ENCODE data around the gene MYNN.
"Not testable (repeated sequence)": the region's sequence is repeated elsewhere in the genome, so short reads cannot be mapped to it uniquely, and the experiment has no call there.

MYNN gene

DNA sequence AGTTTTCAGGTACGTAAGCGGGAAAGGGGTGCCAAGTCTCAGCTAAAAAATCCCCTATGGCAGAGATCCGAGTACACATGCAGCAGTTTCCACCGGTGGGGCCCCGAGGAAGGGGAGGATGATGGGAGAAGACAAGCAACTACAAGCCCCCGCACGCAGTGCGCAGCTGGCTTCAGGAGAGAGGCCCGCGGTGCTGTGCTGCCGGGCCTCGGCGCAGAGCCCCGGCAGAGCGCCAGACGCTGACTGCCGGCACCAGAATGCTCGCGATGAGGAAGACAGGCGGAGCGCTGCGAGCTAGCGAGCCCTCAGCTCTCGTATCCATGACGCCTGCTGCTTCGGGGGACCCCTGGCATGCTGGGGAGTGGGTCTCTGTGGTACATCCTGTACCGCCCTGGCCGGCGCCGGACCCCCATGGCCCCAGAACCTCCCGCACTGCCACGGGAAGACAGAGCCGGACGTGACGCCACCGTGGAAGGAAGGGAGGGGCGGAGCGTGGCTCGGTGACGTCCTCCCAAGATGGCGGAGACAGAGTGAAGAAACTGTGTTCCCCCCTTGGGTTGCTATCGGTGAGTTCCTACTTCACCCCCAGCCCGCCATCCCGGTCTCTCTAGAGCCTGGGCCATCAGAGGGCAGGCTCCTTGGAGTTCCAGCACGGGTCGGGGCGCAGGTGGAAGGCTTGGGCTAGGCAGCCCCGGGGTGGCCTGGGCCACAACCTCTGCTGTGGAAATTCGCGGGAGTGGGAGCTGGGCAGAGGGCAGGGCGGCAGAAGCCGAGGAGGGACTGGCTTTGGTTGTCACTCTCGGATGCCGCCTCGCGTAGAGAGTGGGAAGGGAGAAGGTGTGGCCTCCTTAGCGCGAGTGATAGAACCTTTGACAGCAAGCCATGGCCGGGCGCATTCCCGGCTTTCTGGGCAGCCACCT lies at the start of gene MYNN:
Gene MYNN (plus strand): TSS at position 500 of the 920 bp plus-strand sequence. CDS start 900 bp downstream, outside the sequence.
- Mint-ChIP-seq H3K27ac (peak within 1 kb of the TSS; percentile 98), H3K27me3 (no peaks in the 10 kb centered on the region), H3K36me3 (peaks cover 28% of the 10 kb centered on the region), H3K9me3 (no peaks in the 10 kb centered on the region), H3K4me1 (peaks cover 39% of the 10 kb centered on the region), H3K4me3 (peak within 1 kb of the TSS; percentile 98)
- peak; percentile 94 for ATAC-seq

DNA sequence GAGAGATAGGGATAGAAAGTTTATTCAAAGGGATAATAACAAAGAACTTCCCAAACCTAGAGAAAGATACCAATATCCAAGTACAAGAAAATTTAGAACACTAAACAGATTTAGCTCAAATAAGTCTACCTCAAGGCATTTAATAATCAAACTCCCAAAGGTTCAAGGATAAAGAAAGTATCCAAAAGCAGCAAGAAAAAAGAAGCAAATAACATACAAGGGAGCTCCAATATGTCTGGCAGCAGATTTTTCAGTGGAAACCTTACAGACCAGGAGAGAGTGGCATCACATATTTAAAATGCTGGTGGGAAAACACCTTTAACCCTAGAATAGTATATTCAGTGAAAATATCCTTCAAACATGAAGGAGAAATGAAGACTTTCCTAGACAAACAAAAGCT lies 41.3 kb upstream of the MYNN start:
- Mint-ChIP-seq H3K27me3 (peaks cover 68% of the 10 kb centered on the region), H3K9me3 (peaks cover 26% of the 10 kb centered on the region)
- H3K27ac Mint-ChIP-seq, H3K36me3 Mint-ChIP-seq, H3K4me1 Mint-ChIP-seq, H3K4me3 Mint-ChIP-seq, ATAC-seq: not testable (repeated sequence)

DNA sequence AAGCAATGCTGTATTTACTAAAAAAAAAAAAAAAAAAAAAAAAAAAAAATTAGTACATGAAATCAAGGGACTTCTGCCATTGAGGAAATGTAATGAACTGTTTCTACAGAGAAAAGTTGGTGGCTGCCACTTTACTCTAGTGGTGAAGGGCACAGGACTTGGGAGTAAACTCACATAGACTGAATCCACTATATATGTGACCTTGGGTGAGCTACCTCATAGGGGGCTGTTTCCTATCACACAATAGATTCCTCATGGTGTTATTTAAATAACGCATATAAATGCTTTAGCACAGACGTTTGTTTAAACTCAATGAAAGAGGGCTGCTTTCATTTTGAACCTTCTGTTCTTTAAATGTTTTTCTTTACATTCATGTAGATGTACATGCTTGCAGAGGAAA lies 34.1 kb upstream of the MYNN start:
- H3K36me3 Mint-ChIP-seq = peaks cover 6% of the 10 kb centered on the region
- no peaks in the 10 kb centered on the region for H3K4me1 Mint-ChIP-seq
- ATAC-seq = no peak
- peaks cover 13% of the 10 kb centered on the region for H3K9me3 Mint-ChIP-seq
- no peak overlapping the region for H3K27ac Mint-ChIP-seq
- peaks cover 18% of the 10 kb centered on the region for H3K27me3 Mint-ChIP-seq
- no peak overlapping the region for H3K4me3 Mint-ChIP-seq

DNA sequence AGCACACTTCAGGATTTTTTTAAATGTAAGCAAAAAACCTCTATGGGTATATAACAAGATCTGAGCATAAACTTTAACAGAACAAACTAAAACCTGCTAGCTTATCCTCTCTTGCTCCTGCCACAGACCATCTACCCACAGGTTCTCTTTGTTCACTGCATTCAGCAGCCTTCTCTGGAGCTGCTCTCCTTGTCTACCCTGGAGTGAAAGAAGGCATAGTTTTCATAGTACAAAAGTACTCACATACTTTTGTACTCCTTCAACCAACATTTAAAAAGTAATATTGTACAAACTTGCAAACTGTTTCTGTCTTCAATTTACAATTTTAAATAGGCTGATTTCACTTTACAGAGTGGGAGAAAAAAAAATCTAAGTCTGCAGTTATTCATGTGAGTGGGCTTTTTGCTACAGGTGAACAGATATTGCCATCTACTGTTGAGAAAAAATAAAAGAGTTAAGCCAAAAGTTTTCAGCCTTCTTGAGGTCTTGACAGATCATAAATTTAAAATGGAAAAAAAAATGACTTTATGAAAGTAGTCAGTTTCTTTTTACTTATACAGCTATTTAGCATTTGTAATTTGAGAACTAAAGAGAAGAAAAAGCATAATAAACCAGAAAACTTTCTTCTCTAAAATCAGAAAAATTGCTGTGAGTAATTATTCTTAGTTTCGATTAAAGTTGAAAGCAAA lies 28.7 kb upstream of the MYNN start:
- Mint-ChIP-seq H3K4me3 (no peak overlapping the region), H3K4me1 (no peaks in the 10 kb centered on the region), H3K27me3 (peaks cover 38% of the 10 kb centered on the region), H3K9me3 (no peaks in the 10 kb centered on the region), H3K36me3 (no peaks in the 10 kb centered on the region), H3K27ac (no peak overlapping the region)
- ATAC-seq = no peak

DNA sequence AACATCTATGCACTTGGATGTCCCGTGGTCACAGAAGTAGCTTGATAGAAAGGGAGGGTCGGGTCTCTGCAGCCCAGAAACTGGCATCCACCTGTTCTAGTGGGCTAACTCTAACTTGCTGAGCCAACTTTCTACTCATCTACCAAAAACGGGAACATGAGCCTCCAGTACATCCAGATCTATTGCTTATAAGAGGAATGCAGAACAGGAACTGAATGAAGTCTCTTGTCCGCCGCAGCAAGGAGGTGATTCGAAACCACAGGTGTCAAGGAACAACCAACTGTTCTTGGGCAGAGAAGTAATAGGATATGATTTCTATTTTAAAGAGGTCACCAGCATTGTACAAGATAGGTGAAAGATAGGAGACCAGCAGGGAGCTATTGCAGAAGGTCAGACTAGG lies 26.3 kb upstream of the MYNN start:
- peaks cover 39% of the 10 kb centered on the region for H3K27me3 Mint-ChIP-seq
- no peak for ATAC-seq
- no peaks in the 10 kb centered on the region for H3K9me3 Mint-ChIP-seq
- H3K27ac Mint-ChIP-seq = no peak overlapping the region
- no peaks in the 10 kb centered on the region for H3K4me1 Mint-ChIP-seq
- no peak overlapping the region for H3K4me3 Mint-ChIP-seq
- no peaks in the 10 kb centered on the region for H3K36me3 Mint-ChIP-seq

DNA sequence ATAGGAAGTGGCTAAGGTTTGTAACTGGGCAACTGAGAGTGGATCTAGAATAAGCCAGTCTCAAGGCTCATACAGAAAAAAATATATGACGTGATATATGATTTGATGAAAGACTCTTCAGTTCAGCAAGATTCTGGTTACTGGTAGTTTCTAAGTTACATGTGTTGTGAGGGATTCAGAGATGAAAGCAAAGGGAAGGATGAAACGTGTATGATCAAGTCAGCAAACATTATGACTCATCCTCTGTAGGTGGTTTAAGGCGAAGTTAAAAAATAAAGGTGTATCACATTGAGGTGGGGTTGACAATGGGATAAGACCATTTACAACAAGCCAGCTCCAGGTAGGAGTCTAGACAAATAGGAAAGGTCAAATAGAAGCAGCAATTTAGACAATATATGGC lies 24.5 kb upstream of the MYNN start:
- Mint-ChIP-seq H3K4me3 (no peak overlapping the region), H3K36me3 (no peaks in the 10 kb centered on the region), H3K27me3 (peaks cover 39% of the 10 kb centered on the region), H3K4me1 (no peaks in the 10 kb centered on the region), H3K27ac (no peak overlapping the region), H3K9me3 (no peaks in the 10 kb centered on the region)
- no peak for ATAC-seq

DNA sequence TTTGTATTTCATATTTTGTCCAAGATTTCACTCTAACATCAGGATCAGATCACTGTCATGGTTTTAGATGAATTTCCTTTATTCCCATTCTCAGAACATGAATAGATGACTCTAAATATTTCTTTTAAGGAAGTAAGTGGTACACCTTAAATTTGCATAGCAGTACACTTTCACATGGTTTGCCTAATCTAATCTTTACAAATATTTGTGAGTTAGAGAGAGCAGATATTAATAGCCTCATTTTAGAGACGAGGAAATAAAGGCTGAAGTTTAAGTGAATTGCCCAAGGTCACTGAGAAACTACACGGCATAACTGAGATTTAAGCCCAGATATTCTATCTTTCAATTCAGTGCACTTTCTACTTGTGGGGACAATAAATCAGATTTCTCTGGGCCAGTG lies 22.5 kb upstream of the MYNN start:
- H3K27me3 Mint-ChIP-seq = peaks cover 39% of the 10 kb centered on the region

DNA sequence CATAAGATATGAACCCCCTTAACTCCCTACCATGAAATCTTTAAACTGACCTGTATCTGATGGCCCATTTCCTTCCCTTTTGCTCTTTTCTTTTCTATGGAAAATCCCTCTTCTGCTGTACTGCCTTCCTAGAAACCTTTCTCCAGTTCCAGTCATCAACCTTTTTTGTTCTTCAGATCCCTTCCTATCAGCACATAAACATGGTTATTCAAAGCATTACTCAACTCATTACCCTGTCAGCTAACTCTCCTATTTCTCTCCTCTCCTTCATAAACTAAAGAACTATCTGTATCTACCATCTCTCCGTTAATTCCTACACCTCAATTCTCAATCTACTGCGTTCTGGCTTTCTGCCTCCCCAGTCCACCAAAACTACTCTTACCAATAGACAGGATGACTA lies 21.3 kb upstream of the MYNN start:
- Mint-ChIP-seq H3K4me1 (no peaks in the 10 kb centered on the region), H3K4me3 (no peak overlapping the region), H3K36me3 (no peaks in the 10 kb centered on the region), H3K27ac (no peak overlapping the region), H3K27me3 (peaks cover 31% of the 10 kb centered on the region), H3K9me3 (no peaks in the 10 kb centered on the region)
- ATAC-seq = no peak

More for the DNA sequence above, 22.5 kb upstream of the MYNN start:
- Mint-ChIP-seq H3K4me3 (no peak overlapping the region), H3K36me3 (no peaks in the 10 kb centered on the region), H3K4me1 (no peaks in the 10 kb centered on the region), H3K9me3 (no peaks in the 10 kb centered on the region), H3K27ac (no peak overlapping the region)
- no peak for ATAC-seq

DNA sequence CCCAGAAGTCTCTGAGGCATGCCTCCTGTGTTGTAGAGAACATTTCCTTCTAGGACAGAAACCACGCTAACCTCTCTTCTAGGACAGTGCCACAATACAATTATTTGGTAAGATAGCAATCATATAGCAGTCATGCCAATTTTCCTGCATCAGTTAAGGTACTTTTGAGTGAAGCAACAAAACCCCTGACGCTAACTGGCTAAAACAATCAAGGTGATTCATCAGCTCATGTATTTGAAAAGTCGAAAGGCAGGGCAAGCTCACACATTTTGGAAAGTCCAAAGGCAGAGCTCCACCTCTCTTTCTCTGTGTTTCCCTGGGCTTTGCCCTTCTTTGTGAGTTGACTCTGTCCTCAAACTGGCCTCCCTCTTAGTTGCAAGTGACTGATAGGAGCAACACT lies 18.5 kb upstream of the MYNN start:
- Mint-ChIP-seq H3K9me3 (no peaks in the 10 kb centered on the region), H3K27me3 (peaks cover 9% of the 10 kb centered on the region), H3K36me3 (no peaks in the 10 kb centered on the region), H3K27ac (no peak overlapping the region), H3K4me1 (peaks cover 7% of the 10 kb centered on the region), H3K4me3 (no peak overlapping the region)
- ATAC-seq = no peak

DNA sequence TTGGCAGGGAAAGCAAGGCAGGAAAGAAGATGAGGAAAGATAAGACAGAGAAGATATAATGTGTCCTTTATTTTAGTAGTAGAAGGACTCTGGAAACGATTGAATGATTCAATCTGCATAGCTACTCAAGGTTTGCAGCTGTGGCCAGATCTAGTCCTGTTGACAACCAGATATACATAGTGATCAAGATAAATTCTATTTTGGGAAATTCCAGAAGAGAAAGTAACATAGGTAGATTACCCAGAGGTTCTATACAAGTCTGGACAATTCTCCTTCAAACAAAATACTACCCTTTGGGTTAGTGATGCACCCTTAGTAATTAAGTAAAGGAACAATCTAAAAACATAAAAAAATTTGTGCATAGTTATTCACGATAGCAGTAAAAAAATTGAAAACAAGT lies 17.7 kb upstream of the MYNN start:
- H3K9me3 Mint-ChIP-seq = no peaks in the 10 kb centered on the region
- peaks cover 7% of the 10 kb centered on the region for H3K4me1 Mint-ChIP-seq
- H3K4me3 Mint-ChIP-seq = no peak overlapping the region
- no peak overlapping the region for H3K27ac Mint-ChIP-seq
- H3K27me3 Mint-ChIP-seq = peaks cover 1% of the 10 kb centered on the region
- H3K36me3 Mint-ChIP-seq = no peaks in the 10 kb centered on the region
- no peak for ATAC-seq

DNA sequence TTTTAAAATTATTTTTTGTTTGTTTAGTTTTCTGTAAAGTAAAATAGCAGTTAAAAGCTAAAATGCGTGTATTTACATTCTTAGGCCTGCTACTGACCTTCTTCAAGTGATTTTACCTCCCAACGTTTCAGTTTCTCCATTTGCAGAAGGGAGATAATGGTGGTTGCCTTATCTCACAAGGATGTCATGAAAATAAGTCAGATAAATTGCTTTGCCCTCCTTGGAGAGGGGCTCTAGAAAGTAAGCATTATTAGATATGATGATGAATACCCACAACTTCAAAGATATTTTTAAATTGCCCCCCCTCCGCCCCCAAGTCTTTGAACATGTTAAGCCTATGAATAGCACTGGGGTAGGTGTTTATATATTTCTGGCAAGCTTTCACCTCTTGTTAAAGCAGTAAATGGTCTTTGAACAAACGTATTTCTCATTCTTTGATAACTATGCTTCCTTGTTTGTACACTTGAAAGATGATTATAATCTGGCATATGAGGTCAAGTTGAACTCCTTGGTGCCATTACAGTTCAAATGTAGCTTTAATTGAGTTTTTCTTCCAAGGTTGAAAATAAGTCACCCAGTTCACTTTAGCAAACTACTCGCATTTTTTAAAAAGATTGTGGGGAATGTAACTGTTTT lies 14.7 kb upstream of the MYNN start:
- ATAC-seq = no peak
- no peaks in the 10 kb centered on the region for H3K36me3 Mint-ChIP-seq
- H3K27ac Mint-ChIP-seq = no peak overlapping the region
- no peak overlapping the region for H3K4me3 Mint-ChIP-seq
- H3K9me3 Mint-ChIP-seq = no peaks in the 10 kb centered on the region
- no peaks in the 10 kb centered on the region for H3K27me3 Mint-ChIP-seq
- peaks cover 11% of the 10 kb centered on the region for H3K4me1 Mint-ChIP-seq

DNA sequence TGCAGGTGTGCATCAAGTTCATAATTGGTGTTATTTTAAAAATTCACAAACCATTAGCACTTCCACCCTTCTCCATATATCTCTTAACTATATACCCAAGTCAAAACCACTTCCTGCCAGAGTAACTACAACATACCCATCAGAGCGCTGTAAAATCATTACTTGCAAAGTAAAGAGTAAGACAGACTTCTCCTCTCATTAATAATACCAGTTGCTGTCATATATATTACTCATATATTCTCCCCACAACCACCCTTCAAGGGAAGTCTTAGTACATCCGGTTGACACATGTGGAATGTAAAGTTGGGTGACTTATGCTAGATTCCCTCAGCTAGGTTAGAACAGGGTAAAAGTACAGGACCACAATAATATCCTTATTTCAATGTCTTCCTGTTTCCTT lies 13.9 kb upstream of the MYNN start:
- Mint-ChIP-seq H3K36me3 (no peaks in the 10 kb centered on the region), H3K4me1 (peaks cover 11% of the 10 kb centered on the region), H3K4me3 (no peak overlapping the region), H3K27me3 (no peaks in the 10 kb centered on the region), H3K9me3 (no peaks in the 10 kb centered on the region), H3K27ac (no peak overlapping the region)
- ATAC-seq = peak; percentile 37

DNA sequence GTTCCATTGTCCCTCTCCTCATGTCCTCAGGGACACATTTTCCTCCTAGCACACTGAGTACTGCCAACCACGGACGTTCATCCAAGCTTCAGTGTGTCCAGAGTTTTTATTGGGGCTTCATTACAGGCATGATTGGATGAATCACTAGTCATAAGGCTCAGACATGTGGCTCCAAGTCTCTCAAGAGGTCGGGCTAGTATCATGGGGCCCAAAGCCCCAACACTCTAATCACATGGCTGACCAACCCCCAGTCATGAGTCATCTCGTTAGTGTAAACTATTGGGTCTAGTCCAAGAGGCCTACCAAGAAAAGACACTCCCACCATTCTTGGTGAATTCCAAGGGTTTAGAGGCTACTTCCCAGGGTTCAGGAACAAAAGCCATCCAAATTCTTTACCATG lies 12.7 kb upstream of the MYNN start:
- no peak for ATAC-seq
- Mint-ChIP-seq H3K36me3 (no peaks in the 10 kb centered on the region), H3K9me3 (no peaks in the 10 kb centered on the region), H3K4me3 (no peak overlapping the region), H3K27ac (no peak overlapping the region), H3K27me3 (no peaks in the 10 kb centered on the region), H3K4me1 (peaks cover 11% of the 10 kb centered on the region)

DNA sequence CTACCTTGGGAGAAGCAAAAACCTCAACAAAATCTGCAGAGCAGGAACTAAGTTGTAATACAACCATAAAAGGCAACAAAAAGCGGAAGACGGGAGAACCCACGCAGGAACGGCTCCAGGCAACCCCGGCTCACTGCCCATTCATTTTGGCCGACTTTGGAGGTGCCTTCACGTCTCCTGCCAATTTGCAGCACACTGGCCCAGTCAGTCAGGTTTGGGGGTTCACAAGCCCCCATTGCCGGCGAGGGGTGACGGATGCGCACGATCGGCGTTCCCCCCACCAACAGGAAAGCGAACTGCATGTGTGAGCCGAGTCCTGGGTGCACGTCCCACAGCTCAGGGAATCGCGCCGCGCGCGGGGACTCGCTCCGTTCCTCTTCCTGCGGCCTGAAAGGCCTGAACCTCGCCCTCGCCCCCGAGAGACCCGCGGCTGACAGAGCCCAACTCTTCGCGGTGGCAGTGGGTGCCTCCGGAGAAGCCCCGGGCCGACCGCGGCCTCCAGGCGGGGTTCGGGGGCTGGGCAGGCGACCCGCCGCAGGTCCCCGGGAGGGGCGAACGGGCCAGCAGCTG lies 8.8 kb upstream of the MYNN start:
- Mint-ChIP-seq H3K27ac (peak overlapping the region; percentile 96), H3K27me3 (no peaks in the 10 kb centered on the region), H3K4me1 (peaks cover 7% of the 10 kb centered on the region), H3K4me3 (peak overlapping the region; percentile 93), H3K9me3 (peaks cover 7% of the 10 kb centered on the region), H3K36me3 (no peaks in the 10 kb centered on the region)
- ATAC-seq = peak; percentile 76

DNA sequence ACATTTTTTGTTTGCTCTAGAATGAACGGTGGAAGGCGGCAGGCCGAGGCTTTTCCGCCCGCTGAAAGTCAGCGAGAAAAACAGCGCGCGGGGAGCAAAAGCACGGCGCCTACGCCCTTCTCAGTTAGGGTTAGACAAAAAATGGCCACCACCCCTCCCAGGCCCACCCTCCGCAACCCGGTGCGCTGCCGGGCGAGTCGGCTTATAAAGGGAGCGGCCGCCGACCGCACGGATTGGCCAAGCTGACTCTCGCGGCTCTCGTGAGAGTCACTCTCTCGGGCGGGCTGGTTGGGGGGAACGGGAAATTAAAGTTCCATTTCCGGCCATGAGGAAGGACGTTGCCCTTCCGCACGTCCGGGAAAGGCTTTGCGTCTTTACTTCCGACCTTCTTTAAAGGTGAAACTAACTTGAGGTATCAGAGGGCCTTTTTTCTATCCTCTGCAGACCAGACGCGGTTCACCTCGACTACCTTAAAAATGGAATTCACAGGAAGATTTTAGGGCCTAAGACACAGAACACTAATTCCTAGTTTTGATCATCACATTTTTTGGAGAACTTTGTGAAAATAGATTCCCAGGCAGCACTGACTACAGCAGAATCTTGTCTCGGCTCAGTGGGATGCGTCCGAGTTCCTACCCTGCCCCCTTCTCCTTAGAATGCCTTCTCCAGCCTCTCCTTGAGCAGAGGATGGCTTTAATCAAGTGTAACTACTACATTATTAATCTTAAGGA lies 8.1 kb upstream of the MYNN start, which contains the start of gene TERC:
Gene TERC (minus strand): TSS at position 179 of the 731 bp plus-strand sequence.
- H3K27ac Mint-ChIP-seq = peak within 1 kb of the TSS; percentile 96
- H3K4me1 Mint-ChIP-seq = peaks cover 10% of the 10 kb centered on the region
- no peaks in the 10 kb centered on the region for H3K27me3 Mint-ChIP-seq
- peaks cover 7% of the 10 kb centered on the region for H3K9me3 Mint-ChIP-seq
- peak; percentile 91 for ATAC-seq
- no peaks in the 10 kb centered on the region for H3K36me3 Mint-ChIP-seq
- peak within 1 kb of the TSS; percentile 93 for H3K4me3 Mint-ChIP-seq
